GM21576 (cell line): Measurements from ENCODE around the gene TAGLN2.

Experiments
- ATAC-seq: cut with Tn5 transposase; IDR thresholded peaks from one replicate; pipeline ENCODE4 v1.9.1; 2021; ENCODE audit warnings: mild to moderate bottlenecking, moderate library complexity; ENCODE audit not compliant: unreplicated experiment

Gene TAGLN2

GRCh38 chr1:159923203-159924024 is 1.9 kb downstream of the TAGLN2 start:
- ATAC-seq = peak; percentile 34

- ATAC-seq = no peak
Observed at GRCh38 chr1:159922511-159923202, 2.6 kb downstream of the TAGLN2 start.

- ATAC-seq = no peak
Observed at GRCh38 chr1:159921700-159922504, 3.4 kb downstream of the TAGLN2 start.

- ATAC-seq = peak; percentile 25
Observed at GRCh38 chr1:159921251-159921650, 4.1 kb downstream of the TAGLN2 start.

DNA sequence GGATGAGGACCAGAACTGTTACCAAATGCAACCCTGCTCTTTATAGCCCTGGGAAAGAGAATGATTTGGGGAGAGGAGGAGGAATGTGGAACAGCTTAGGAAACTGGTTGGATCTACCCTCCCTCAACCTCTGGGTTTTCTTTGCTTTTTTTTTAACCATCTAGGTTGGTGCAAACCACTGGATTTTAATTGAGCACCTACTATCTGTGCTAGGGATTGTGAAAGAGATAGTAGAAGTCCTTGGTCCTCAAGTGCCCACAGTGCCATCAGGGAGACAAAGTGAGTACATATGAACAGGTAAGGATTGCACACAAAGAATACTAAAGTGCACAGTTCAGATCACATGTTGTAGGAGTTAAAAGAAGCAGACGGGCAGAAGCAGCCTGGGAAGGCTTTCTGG is 4.7 kb downstream of the TAGLN2 start:
- no peak for ATAC-seq

DNA sequence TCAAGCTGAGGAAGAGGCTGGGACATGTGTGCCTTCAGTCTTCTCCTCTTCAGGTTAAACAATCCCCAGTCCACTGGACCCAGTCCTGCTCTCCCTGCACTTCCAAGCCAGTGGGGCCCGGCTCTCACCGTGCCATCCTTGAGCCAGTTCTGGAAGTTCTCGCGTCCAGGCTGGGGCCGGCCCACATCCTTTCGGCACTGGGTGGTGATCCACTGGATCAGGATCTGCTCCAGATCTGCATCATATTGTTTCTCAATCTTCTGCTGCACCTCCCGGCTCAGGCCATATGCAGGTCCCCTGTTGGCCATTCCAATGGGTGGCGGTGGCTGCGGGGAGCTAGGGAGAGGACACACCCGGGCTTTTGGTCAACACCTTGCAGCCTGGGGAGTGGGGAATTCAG is 5.1 kb downstream of the TAGLN2 start:
- no peak for ATAC-seq

DNA sequence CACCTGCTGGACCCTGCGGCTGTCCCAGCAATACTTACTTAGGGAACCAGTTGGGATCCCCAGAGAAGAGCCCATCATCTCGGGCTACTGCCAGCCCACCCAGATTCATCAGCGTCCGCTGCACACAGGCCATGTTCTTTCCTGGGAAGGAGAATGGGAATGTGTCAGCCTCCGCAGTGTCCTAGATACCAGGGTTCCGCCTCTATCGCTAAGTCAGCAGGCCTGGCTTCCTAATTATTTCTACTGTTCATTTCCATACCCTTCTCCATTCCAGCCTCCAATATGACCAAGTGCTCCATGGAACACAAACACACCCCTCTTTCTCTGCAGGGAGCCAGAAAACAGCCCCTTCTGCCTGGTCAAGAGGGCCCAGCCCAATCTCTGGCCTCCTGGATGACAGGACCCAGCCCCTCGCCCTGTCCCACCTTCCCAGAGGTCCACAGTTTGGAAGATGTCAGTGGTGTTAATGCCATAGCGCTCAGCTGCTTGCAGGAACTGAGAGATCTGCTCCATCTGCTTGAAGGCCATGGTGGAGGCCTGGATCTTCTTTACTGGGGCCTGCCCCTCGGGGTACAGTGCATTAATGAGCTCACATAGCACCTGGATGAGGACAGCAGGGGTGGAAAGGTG is 6.0 kb downstream of the TAGLN2 start:
- no peak for ATAC-seq

- ATAC-seq = no peak
Observed at GRCh38 chr1:159918352-159919200, 6.7 kb downstream of the TAGLN2 start.

GRCh38 chr1:159917533-159918351 is 7.6 kb downstream of the TAGLN2 start:
- no peak for ATAC-seq

- ATAC-seq = no peak
Observed at GRCh38 chr1:159916242-159917051, 8.9 kb downstream of the TAGLN2 start.

DNA sequence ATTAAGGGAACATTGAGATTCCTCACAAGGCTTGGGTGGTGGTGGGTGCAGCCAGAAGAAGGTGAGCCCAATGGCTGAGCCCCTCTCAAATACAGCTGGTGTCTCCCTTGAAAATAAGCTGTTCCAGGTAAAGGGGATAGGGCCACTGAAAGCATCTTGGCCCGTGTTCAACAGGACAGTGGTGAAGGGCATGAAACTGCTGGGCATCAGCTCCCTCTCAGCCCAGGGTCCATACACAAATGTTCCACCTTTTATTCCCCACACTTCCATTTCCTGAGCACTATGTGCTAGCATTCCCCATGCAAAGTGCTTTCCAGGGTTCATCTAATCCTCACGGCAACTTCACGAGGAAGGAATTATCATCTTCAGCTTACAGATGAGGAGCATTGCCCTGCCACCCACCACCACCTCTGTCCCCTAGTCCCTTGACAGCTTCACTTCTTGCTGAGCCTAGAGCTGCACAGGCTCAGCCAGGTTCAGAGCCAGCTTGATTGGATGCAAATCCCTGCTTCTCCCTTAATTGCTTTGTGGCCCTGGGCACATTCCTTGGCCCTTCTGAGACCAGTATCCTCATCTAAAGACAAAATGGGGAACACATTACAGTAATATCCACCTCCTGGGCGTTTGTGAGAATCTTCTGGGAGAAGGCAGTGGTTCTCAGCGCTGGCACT is 9.6 kb downstream of the TAGLN2 start:
- ATAC-seq = no peak

DNA sequence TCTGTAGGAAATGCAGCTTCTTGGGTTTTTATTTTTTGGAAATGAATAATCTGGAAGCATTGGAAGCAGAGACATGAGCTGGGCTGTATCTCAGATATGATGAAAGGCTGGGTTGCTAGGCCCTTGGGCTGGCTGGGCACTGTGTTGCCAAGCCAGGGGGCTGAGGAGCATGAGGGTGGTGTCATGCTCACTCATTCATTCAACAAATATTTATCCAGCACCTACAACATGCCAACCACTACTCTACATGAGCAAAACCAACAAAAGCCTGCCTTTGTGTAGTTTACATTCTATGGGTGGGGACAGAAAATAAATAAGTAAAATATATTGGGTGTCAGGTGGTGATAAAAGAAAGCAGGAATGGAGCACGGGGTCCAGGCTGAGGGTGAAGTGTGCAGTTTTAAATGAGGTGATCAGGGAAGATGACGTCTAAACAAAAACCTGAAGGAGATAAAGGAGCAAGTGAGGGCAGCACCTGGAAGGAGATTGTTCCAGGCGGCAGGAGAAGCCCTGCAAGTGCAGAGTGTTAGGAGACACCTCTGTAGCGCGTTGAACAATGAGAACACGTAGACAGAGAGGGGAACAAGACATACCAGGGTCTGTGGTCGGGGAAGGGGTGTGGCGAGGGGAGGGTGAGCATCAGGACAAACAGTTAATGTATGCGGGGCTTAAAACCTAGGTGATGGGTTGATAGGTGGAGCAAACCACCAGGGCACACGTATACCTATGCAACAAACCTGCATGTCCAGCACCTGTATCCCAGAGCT is 10.9 kb downstream of the TAGLN2 start:
- ATAC-seq = no peak

DNA sequence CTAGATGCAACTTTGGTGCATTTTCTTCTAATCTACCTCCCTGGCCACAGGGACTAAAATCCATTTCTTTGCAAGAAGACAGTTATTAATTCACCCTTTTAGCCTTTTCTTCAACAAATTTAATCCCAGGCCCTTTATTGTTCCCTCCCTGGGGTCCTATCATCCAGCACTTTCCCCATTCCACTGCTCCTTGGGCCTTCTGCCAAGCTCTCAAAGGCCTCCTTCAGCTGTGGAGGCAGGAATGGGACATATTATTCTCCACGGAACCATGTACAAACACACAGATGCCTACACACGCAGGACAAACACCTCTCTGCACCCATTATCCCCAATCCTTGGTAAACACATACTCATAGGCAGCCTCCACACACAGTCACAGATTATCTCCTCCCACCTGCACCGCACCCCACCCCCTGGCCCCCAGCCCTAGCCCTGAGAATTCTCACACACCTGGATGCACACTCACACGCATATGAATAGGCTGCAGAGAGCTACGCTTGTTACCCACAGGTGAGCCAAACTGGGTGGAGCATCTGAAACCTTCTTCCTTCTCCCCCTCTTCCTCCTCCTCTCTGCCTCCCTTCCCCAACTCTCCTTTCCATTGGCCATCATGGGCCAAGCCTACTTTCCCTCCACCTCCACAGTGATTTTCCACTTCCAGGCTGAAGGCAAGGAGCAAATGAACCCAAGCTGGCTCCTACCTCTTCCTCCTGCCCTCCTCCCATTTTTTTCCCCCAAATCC is 11.7 kb downstream of the TAGLN2 start:
- ATAC-seq = no peak

GRCh38 chr1:159911326-159912070 is 13.8 kb downstream of the TAGLN2 start:
- no peak for ATAC-seq

DNA sequence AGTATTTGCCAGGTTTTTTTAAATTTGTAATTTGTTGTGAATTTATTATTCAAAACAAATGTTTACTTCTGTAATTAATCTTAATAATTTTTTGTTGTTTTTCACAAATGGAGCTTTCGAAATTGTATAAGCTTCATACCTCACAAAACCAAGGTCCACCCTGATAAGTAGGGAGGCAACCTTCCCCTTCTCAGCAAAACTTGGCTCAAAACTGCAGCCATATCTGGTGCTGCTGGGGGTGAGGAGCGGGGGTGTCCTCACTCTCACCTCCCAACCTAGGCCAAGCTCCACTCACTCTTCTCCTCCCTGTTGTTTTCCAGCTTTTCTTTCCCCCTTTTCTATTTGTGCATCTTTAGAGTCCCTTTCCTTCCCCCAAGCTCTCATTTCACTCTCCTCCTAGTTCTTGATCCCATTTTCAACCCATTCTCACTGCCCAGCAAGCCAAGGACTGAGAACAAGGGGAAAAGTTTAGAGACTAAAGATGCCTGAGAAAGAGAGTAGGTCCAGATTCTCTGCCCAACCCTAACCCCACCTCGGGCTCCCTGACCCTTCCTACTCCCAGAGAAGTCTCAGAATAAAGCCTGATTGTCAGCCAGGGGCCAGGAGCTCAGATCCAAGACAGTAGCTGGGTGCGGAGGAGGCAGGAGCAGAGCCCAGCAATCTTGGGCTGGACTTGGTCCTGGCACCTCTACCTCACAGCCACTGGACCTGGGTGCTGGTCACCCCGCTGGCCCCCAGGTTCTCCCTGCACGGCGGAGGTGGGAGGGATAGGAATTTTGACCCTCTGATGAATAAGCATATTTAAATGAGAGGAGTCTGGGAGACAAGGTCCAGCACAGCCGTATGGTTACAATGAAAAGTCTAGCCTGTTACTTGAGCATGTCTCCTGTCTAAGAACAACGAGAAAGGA is 17.0 kb downstream of the TAGLN2 start:
- no peak for ATAC-seq
